HEK293T (cell line): ENCODE results near the gene P4HA1.
"Not testable (repeated sequence)": the region's sequence is repeated elsewhere in the genome, so short reads cannot be mapped to it uniquely, and the experiment has no call there.

ENCODE experiments used
- CTCF ChIA-PET: fragments of 350-600 bp; formaldehyde crosslinking; extraction: SDS; loops from one replicate; lab custom pipeline; 2021; ENCODE audit warnings: antibody characterized with exemption, inconsistent platforms; lab: Yijun Ruan, JAX
- POLR2A ChIA-PET: fragments of 350-600 bp; formaldehyde crosslinking; extraction: SDS; loops from one replicate; lab custom pipeline; 2020; ENCODE audit warnings: antibody characterized with exemption, inconsistent platforms; lab: Yijun Ruan, JAX
- DNase-seq: peaks from one replicate; pipeline ENCODE4 v3.0.0; 2012; ENCODE audit warnings: mixed read lengths; ENCODE audit errors: extremely low spot score
- ARNT ChIP-seq: fragments of 450-650 bp; IDR thresholded peaks from 2 replicates; pipeline ENCODE4 v1.6.1; 2017; ENCODE audit warnings: mild to moderate bottlenecking
- BHLHE40 ChIP-seq: fragments of 450-650 bp; IDR thresholded peaks from 2 replicates; pipeline ENCODE4 v1.6.1; 2016; ENCODE audit warnings: mild to moderate bottlenecking, moderate library complexity, borderline replicate concordance
- CTBP1 ChIP-seq: fragments of 450-650 bp; IDR thresholded peaks from 2 replicates; pipeline ENCODE4 v1.6.1; 2016; ENCODE audit warnings: borderline replicate concordance
- ELF4 ChIP-seq: fragments of 450-650 bp; IDR thresholded peaks from 2 replicates; pipeline ENCODE4 v1.6.1; 2017; ENCODE audit warnings: antibody characterized with exemption
- FOXA1 ChIP-seq: fragments of 450-650 bp; IDR thresholded peaks from 2 replicates; pipeline ENCODE4 v1.6.1; 2016; ENCODE audit warnings: mild to moderate bottlenecking
- FOXK2 ChIP-seq: fragments of 450-650 bp; IDR thresholded peaks from 2 replicates; pipeline ENCODE4 v1.6.1; 2016; ENCODE audit warnings: mild to moderate bottlenecking
- FOXM1 ChIP-seq: fragments of 450-650 bp; IDR thresholded peaks from 2 replicates; pipeline ENCODE4 v1.6.1; 2017; ENCODE audit warnings: mild to moderate bottlenecking, borderline replicate concordance
- HDGF ChIP-seq: fragments of 450-650 bp; IDR thresholded peaks from 2 replicates; pipeline ENCODE4 v1.6.1; 2017; ENCODE audit warnings: antibody characterized with exemption, borderline replicate concordance
- L3MBTL2 ChIP-seq: fragments of 450-650 bp; conservative IDR thresholded peaks from 2 replicates; pipeline ENCODE4 v1.6.1; 2016; ENCODE audit warnings: mild to moderate bottlenecking
- LEF1 ChIP-seq: fragments of 450-650 bp; IDR thresholded peaks from 2 replicates; pipeline ENCODE4 v1.6.1; 2017; ENCODE audit warnings: mild to moderate bottlenecking, borderline replicate concordance
- NFRKB ChIP-seq: fragments of 450-650 bp; IDR thresholded peaks from 2 replicates; pipeline ENCODE4 v1.6.1; 2016; ENCODE audit warnings: mild to moderate bottlenecking, moderate library complexity
- PKNOX1 ChIP-seq: fragments of 450-650 bp; IDR thresholded peaks from 2 replicates; pipeline ENCODE4 v1.6.1; 2016
- SP1 ChIP-seq: fragments of 450-650 bp; IDR thresholded peaks from 2 replicates; pipeline ENCODE4 v1.6.1; 2017
- SUZ12 ChIP-seq: fragments of 450-650 bp; IDR thresholded peaks from 2 replicates; pipeline ENCODE4 v1.6.1; 2016; ENCODE audit warnings: mild to moderate bottlenecking
- TARDBP ChIP-seq: fragments of 450-650 bp; IDR thresholded peaks from 2 replicates; pipeline ENCODE4 v1.6.1; 2016
- ZNF384 ChIP-seq: fragments of 450-650 bp; IDR thresholded peaks from 2 replicates; pipeline ENCODE4 v1.6.1; 2016

P4HA1 gene

DNA sequence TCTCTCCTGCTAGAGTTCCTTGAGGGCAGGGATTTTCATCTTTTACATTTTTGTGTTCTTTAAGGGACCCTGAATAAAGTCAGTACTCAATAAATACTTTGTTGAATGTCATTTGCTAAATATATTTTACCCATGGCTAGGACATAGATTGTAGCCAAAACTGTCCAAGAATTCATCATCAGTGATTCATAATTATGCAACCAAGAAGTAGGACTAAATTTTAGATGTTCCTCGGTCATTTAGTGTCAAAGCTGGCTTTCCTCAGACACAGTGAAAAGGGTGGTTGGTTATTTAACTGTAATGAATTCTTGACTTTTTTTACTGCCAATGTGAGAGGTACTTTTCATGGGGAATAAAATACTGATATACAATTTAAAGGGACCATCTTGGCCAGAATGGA is 16.9 kb upstream of the P4HA1 start:
- TF ChIP-seq FOXA1 (no peak), HDGF (no peak), ELF4 (no peak), ARNT (no peak), CTBP1 (no peak), SUZ12 (no peak), BHLHE40 (no peak), SP1 (no peak), ZNF384 (no peak), LEF1 (no peak), PKNOX1 (no peak), L3MBTL2 (no peak), FOXM1 (no peak), NFRKB (no peak), TARDBP (no peak), FOXK2 (no peak)
- no peak for DNase-seq
- ChIA-PET POLR2A (interaction anchor here (0.6 kb wide), 1 partner anchor 273 kb away, joined by 4 read pairs; no protein-coding TSS in a partner anchor), CTCF (interaction anchor here (0.6 kb wide), 1 partner anchor 15 kb away, joined by 6 read pairs; no protein-coding TSS in a partner anchor)

- CTCF ChIA-PET, result interaction anchor here (1.3 kb wide), 1 partner anchor 15 kb away, joined by 4 read pairs; the partner anchor contains the start of gene P4HA1
Observed at GRCh38 chr10:73112032-73112431, 15.4 kb upstream of the P4HA1 start.

GRCh38 chr10:73110345-73110849 is 13.7 kb upstream of the P4HA1 start, which contains the start of gene NUDT13:
NUDT13 (plus strand) TSS chr10:73110455; CDS start chr10:73114366, 3,911 bp downstream.
- CTCF ChIA-PET, result interaction anchor here (0.6 to 1.0 kb wide), 5 partner anchors 13 to 48 kb away, joined by 3 to 5 read pairs (median 3); no protein-coding TSS in a partner anchor
- TF ChIP-seq SUZ12 (peak; percentile 86), ELF4 (peak; percentile 94), PKNOX1 (no peak), NFRKB (no peak), FOXK2 (no peak), TARDBP (no peak)
- DNase-seq, result peak; percentile 74
- POLR2A ChIA-PET, result interaction anchor here (0.7 to 3.5 kb wide), 8 partner anchors 13 to 484 kb away, joined by 3 to 61 read pairs (median 3); partner anchors contain the start of genes DNAJC9, MICU1 and P4HA1

More at GRCh38 chr10:73112032-73112431, 15.4 kb upstream of the P4HA1 start:
- DNase-seq, result not testable (repeated sequence)
- POLR2A ChIA-PET, result interaction anchor here (3.5 kb wide), 1 partner anchor 15 kb away, joined by 61 read pairs; the partner anchor contains the start of gene P4HA1

DNA sequence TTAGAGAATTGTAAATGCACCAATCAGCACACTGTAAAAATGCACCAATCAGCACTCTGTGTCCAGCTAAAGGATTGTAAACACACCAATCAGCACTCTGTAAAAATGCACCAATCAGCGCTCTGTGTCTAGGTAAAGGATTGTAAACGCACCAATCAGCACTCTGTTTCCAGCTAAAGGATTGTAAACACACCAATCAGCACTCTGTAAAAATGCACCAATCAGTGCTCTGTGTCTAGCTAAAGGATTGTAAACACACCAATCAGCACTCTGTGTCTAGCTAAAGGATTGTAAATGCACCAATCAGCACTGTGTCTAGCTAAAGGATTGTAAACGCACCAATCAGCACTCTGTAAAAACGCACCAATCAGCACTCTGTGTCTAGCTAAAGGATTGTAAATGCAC is 12.6 kb upstream of the P4HA1 start:
- CTCF ChIA-PET, DNase-seq: not testable (repeated sequence)
- POLR2A ChIA-PET, result interaction anchor here (0.6 to 3.5 kb wide), 3 partner anchors 12 to 483 kb away, joined by 5 to 61 read pairs (median 6); partner anchors contain the start of genes MICU1 and P4HA1

GRCh38 chr10:73106301-73106700 is 9.6 kb upstream of the P4HA1 start:
- POLR2A ChIA-PET, result no interaction called here
- no peak for DNase-seq
- CTCF ChIA-PET, result no interaction called here
- TF ChIP-seq PKNOX1, result no peak
- TF ChIP-seq SP1, result no peak
- no peak for TF ChIP-seq CTBP1
- no peak for TF ChIP-seq ZNF384
- no peak for TF ChIP-seq NFRKB
- TF ChIP-seq ELF4, result no peak
- TF ChIP-seq FOXK2, result no peak
- TF ChIP-seq FOXM1, result no peak
- TF ChIP-seq L3MBTL2, result no peak
- TF ChIP-seq TARDBP, result no peak
- no peak for TF ChIP-seq HDGF
- no peak for TF ChIP-seq LEF1
- no peak for TF ChIP-seq SUZ12
- TF ChIP-seq BHLHE40, result no peak
- TF ChIP-seq ARNT, result no peak

DNA sequence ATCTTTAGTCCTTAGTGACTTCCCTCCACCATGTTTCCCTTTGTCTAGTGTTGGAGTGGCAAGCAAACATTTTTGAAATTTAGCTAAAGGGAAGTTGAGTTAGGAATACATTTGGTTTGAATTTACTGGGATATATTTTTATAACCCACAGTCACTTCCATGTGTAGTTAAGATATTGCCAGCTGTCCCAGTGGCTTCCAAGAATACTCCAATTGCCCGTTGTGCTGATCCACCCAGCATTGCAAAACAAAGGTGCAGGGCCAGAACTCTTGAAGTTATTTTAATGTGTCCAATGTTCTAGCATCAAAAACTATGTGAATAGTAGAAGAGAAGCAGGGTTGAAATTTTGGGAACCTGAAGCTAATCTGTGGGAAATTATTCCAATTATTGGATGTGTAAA is 2.5 kb upstream of the P4HA1 start:
- TF ChIP-seq ELF4 (no peak), BHLHE40 (no peak), FOXK2 (no peak), SUZ12 (no peak), PKNOX1 (no peak), ZNF384 (no peak), CTBP1 (no peak), L3MBTL2 (no peak), LEF1 (no peak), FOXM1 (no peak), ARNT (no peak), FOXA1 (no peak), HDGF (no peak), NFRKB (no peak), TARDBP (no peak), SP1 (no peak)
- POLR2A ChIA-PET, result interaction anchor here (6.6 kb wide), 1 partner anchor 11 kb away, joined by 61 read pairs; the partner anchor contains the start of gene NUDT13
- DNase-seq, result no peak
- CTCF ChIA-PET, result interaction anchor here (0.6 kb wide), 1 partner anchor 15 kb away, joined by 6 read pairs; no protein-coding TSS in a partner anchor
